GM21526 (cell line): ENCODE results near the gene CAVIN2.
"Not testable (repeated sequence)": the region's sequence is repeated elsewhere in the genome, so short reads cannot be mapped to it uniquely, and the experiment has no call there.

Source experiments
- ATAC-seq: cut with Tn5 transposase; IDR thresholded peaks from one replicate; pipeline ENCODE4 v1.9.1; 2021; ENCODE audit warnings: moderate library complexity; ENCODE audit not compliant: unreplicated experiment, low FRiP score

Gene CAVIN2

DNA sequence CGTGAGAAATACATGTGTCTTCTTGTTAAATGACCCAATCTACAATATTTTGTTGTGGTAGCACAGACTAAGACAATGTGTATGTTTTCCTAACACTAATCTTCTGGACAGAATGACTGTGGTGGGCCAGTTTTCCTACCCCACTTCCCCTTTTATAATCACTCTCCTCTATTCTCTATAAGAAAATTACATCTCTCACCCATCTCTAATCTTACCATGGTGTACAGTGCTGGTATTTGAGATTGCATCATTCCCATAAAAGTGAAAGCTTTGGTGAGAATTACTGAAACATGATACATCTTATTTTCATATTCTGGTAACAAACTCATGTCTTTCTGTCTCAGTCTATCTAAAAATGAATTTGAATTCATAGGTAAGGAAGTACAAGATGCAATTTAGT, 40.5 kb downstream of the CAVIN2 start:
- ATAC-seq = no peak

DNA sequence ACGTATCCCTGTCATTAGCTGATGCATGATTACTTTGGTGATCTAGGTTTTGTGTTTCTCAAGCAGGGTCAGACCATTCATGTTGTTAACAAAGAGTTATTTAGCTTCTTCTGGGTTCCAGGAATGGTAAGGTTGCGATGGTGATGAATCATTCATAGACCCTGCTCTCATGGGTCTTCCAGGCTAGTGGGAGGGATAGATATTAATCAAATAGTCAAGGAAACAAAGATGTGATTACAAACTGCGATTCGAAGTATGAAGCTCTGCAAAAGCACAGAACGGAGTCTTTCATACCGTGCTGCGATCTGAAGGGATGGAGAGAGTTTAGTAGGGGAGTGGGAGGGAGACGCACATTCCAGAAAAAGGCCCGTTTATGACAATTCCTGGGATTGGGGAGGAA, 42.1 kb downstream of the CAVIN2 start:
- no peak for ATAC-seq

DNA sequence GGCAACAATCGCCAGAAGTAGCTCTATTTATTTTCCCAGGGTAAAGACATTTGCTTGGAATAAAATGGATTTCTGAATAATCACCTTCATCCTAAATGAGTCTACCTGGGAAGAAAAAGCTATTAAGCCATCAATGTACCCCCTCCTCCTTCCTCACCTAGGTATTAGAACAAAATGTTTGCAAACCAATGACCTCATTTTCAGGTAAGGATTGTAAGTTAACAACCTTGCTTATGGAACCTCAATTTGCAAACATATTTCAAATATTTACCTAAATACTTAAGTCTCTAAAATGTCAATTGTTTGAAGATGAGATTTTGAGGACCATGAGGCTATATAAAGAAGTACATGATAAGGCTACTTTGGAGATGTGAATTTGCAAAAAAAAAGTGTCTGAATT, 43.9 kb downstream of the CAVIN2 start:
- no peak for ATAC-seq

DNA sequence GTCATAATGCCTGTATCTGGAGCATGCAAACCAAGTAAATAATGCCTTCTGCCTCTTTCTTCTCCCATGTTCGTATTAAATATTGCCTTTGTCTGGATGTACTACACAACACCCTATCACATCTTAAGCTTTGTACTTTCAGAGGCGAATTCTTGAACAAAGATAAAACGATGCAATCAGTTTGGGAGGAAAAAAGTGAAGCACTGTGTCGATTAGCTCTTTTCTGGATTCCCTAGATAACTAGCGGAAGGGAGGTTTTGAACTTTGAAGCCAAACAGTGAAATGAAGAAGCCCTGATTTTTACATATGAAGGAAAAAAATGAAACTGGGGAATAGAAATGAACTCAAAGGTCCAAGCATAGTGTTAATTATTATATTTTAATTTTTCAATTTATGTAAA, 44.7 kb downstream of the CAVIN2 start:
- ATAC-seq = no peak

DNA sequence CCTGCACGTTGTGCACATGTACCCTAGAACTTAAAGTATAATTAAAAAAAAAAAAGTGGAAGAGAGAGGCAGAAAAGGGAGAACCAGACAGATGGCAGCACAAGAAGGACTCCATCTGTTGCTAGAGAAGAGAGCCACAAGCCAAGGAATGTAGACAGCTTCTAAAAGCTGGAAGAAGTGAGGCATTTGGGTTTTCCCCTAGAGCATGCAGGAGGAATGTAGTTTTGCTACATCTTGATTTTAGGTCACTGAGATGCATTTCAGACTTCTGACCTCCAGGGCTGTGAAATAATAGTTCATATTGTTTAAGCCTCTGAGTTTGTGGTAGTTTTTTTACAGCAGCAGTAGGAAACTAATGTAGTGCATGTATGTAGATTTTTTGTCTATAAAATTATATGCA, 46.0 kb downstream of the CAVIN2 start:
- no peak for ATAC-seq

DNA sequence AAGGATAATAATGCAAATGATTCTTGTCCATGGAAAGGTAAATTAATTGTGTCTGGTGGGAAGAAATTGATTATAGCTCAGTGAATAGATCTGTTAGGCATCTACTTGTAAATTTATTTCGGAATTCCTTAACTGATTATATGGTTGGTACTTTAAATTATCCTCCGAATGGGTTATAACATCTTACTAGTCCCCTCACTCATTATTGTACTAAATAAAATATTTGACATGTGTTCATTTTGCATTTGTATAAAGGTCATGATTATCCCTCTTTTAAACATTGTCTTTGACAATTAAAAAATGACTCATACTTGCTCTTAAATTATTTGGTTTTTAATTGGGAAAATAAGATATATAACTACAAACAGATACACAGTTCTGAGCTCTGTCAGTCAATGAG, 47.4 kb downstream of the CAVIN2 start:
- ATAC-seq = no peak

DNA sequence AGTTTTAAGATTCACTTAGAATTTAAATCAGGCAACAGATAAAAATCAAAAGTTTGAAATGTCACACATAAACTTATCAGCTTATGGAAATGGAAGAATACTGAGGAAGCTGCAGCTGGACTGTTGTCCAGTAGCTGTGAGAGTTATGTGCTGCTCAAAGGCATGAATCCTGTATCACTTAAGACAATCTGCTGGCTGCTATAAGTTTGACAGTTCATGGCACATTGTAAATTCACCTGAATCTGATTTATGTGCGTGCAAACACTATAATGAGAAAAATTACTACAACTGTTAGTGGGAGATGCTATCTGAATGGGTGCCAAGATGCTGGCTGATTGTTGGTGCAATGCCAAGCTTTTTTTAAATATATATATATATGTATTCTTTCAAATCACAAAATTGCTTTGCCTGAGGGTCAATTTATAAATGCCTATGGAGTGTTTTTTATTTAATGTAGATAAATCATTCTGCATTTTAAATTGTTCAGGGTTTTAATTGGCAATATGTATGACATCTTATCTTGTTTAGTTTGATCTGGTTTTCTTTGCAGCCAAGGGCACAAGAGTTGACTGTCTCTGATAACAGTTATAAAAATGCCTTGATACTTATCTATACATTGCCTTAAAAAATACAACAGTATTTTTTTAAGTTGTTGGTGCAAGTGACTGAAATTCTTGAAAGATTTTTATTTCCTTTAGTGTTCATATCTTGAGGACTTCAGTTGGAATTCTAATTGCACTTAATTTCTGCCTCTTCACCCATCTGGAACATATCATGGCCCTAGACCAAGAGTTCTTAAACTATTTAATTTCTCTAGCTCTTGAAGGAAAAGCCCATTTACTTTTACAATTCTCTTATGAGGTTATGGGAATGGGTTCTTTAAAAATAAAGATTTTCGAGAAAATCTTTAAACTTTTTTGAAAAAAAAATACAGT, 48.7 kb downstream of the CAVIN2 start:
- no peak for ATAC-seq

DNA sequence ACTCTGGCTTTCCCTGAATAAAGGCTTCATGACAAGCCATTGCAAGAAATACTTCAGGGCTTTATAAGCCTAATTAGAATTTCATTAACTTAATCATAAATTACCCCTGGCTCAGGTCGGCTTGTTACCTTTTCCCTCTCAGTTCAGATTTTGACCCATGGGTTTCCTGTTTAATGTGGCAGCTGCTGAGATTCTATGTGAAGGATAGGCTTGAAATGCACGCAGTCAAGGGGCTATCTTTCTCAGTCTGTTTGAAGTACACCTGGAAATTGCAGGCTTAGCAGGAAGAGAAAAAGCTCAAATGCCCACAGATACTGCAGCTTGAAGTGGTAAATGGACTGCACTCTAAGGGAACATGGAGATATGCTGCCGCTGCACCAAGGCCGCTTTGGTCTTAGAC, 49.4 kb downstream of the CAVIN2 start:
- ATAC-seq = no peak

DNA sequence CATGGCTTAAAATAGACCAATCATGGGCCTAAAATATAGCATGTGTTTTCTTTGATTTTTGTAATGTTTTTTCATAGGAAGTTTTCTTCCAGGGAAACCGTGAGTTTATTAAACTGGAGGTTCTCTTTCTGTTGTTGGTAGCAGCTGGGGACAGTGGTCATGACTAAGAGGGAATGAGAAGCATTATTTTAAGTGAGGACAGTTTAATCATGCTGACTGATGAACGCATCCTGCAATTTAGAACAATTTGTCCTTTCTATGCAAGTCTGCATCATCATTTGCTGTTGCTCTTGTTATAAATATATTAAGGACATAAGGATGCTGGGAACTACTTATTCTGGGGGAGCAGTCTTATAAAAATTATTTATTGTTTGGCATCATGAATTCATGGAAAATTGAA, 51.2 kb downstream of the CAVIN2 start:
- ATAC-seq = no peak

DNA sequence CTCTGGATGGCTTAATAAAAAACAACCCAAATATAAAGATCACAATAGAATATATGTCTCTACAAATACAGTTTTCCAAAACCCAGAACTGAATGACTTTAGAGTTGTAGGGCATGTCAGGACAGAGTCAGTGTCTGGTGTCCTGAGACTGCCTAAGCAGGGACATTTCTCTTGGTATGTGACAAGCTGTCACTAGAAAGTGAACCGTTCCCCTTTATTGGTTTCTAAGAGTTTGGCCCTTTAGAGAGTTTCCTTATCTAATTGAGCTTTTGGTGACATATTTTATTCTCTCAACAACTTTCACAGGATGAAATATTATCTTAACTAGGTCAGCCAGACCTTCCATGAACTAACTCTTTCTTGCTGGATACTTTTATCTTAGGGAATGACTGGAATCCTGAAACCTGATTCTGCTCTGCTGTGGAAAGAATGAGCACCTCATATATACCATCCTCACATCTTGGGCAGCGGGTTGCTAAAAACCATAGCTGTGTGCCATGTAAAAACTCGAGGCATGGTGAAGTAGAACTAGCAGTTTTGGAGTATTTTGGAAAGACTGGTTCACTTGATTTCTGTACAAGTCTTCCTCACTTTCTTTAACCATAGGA, 54.8 kb downstream of the CAVIN2 start:
- ATAC-seq = no peak

DNA sequence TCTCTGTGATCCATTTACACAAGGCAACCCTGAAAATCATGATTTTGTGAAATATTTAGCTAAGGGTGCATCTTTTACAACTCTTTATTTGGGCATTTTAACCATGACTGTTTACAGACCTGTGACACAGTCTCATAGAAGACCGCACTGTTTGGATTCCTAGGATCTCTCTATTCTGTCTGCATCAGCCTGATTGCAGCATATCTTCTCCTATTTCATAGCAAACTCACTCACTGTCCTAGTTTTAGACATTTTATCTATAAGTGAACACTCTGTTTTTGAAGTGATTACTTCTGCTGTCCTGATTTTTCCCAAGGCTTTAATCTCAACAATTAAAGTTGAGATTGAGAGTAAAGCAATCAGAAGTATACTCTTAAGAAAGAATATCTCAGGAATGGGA, 56.2 kb downstream of the CAVIN2 start:
- no peak for ATAC-seq

DNA sequence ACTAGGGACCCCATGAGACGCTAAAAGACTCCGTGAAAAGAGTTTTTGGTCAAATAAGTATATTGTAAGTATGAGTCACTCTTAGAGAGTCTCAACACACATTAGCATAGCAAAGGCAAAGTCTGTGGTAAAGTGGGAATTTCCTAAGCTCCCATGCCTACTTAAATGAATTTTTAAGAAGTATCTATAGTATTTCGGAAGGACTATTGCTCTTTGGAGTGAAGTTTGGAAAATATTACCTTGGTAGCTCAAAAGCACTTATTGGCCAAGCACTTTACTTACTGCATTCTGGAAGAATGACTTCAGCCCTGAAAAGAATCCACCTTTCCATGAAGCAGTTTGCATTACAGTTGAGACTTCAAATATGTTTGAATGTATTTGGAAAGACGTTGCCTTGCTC, 57.1 kb downstream of the CAVIN2 start:
- ATAC-seq = no peak

DNA sequence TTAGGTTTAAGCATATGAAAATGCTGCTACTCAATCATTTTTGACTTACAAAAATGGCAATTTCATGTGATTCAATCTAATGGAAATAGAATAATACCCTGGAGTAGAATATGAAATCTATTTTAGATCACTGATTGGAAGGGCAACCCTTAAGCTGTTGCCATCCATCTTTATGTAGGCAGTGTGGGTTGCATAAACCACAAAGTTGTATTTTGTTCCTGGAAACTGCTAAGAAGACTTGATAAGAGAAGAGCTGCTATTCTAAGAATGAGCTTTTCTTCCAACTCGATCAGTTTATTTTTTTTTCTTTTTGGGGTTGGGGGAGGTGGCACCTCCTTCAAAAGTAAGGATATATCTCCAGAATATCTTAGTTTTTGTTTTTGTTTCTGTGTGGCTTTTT, 60.2 kb downstream of the CAVIN2 start:
- ATAC-seq = no peak

DNA sequence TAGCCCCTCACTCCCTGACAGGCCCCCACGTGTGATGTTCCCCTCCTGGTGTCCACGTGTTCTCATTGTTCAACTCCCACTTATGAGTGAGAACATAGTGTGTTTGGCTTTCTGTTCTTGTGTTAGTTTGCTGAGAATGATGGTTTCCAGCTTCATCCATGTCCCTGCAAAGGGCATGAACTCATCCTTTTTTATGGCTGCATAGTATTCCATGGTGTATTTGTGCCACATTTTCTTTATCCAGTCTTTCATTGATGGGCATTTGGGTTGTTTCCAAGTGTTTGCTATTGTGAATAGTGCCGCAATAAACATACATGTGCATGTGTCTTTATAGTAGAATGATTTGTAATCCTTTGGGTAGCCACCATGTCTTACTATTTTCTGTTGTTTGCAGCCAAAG, 61.2 kb downstream of the CAVIN2 start:
- ATAC-seq = not testable (repeated sequence)
